HEK293T (cell line): ENCODE data around the gene ST3GAL6.

Experiments
- CTCF ChIA-PET: fragments of 350-600 bp; formaldehyde crosslinking; extraction: SDS; loops from one replicate; lab custom pipeline; 2021; ENCODE audit warnings: antibody characterized with exemption, inconsistent platforms; lab: Yijun Ruan, JAX
- POLR2A ChIA-PET: fragments of 350-600 bp; formaldehyde crosslinking; extraction: SDS; loops from one replicate; lab custom pipeline; 2020; ENCODE audit warnings: antibody characterized with exemption, inconsistent platforms; lab: Yijun Ruan, JAX
- DNase-seq: peaks from one replicate; pipeline ENCODE4 v3.0.0; 2012; ENCODE audit warnings: mixed read lengths; ENCODE audit errors: extremely low spot score
- ARNT ChIP-seq: fragments of 450-650 bp; IDR thresholded peaks from 2 replicates; pipeline ENCODE4 v1.6.1; 2017; ENCODE audit warnings: mild to moderate bottlenecking
- BHLHE40 ChIP-seq: fragments of 450-650 bp; IDR thresholded peaks from 2 replicates; pipeline ENCODE4 v1.6.1; 2016; ENCODE audit warnings: mild to moderate bottlenecking, moderate library complexity, borderline replicate concordance
- CTBP1 ChIP-seq: fragments of 450-650 bp; IDR thresholded peaks from 2 replicates; pipeline ENCODE4 v1.6.1; 2016; ENCODE audit warnings: borderline replicate concordance
- ELF4 ChIP-seq: fragments of 450-650 bp; IDR thresholded peaks from 2 replicates; pipeline ENCODE4 v1.6.1; 2017; ENCODE audit warnings: antibody characterized with exemption
- FOXA1 ChIP-seq: fragments of 450-650 bp; IDR thresholded peaks from 2 replicates; pipeline ENCODE4 v1.6.1; 2016; ENCODE audit warnings: mild to moderate bottlenecking
- FOXK2 ChIP-seq: fragments of 450-650 bp; IDR thresholded peaks from 2 replicates; pipeline ENCODE4 v1.6.1; 2016; ENCODE audit warnings: mild to moderate bottlenecking
- FOXM1 ChIP-seq: fragments of 450-650 bp; IDR thresholded peaks from 2 replicates; pipeline ENCODE4 v1.6.1; 2017; ENCODE audit warnings: mild to moderate bottlenecking, borderline replicate concordance
- HDGF ChIP-seq: fragments of 450-650 bp; IDR thresholded peaks from 2 replicates; pipeline ENCODE4 v1.6.1; 2017; ENCODE audit warnings: antibody characterized with exemption, borderline replicate concordance
- L3MBTL2 ChIP-seq: fragments of 450-650 bp; conservative IDR thresholded peaks from 2 replicates; pipeline ENCODE4 v1.6.1; 2016; ENCODE audit warnings: mild to moderate bottlenecking
- LEF1 ChIP-seq: fragments of 450-650 bp; IDR thresholded peaks from 2 replicates; pipeline ENCODE4 v1.6.1; 2017; ENCODE audit warnings: mild to moderate bottlenecking, borderline replicate concordance
- NFRKB ChIP-seq: fragments of 450-650 bp; IDR thresholded peaks from 2 replicates; pipeline ENCODE4 v1.6.1; 2016; ENCODE audit warnings: mild to moderate bottlenecking, moderate library complexity
- PKNOX1 ChIP-seq: fragments of 450-650 bp; IDR thresholded peaks from 2 replicates; pipeline ENCODE4 v1.6.1; 2016
- SP1 ChIP-seq: fragments of 450-650 bp; IDR thresholded peaks from 2 replicates; pipeline ENCODE4 v1.6.1; 2017
- SUZ12 ChIP-seq: fragments of 450-650 bp; IDR thresholded peaks from 2 replicates; pipeline ENCODE4 v1.6.1; 2016; ENCODE audit warnings: mild to moderate bottlenecking
- TARDBP ChIP-seq: fragments of 450-650 bp; IDR thresholded peaks from 2 replicates; pipeline ENCODE4 v1.6.1; 2016
- ZNF384 ChIP-seq: fragments of 450-650 bp; IDR thresholded peaks from 2 replicates; pipeline ENCODE4 v1.6.1; 2016

ST3GAL6 gene

GRCh38 chr3:98784042-98784441 is 20.9 kb downstream of the ST3GAL6 start:
- ChIA-PET POLR2A (no interaction called here), CTCF (no interaction called here)
- TF ChIP-seq CTBP1 (no peak), SP1 (no peak), NFRKB (no peak), ZNF384 (no peak), SUZ12 (no peak), ELF4 (no peak), FOXM1 (no peak), LEF1 (no peak), FOXK2 (no peak), FOXA1 (no peak), HDGF (no peak), L3MBTL2 (no peak)
- no peak for DNase-seq

- ChIA-PET CTCF (no interaction called here), POLR2A (no interaction called here)
- DNase-seq, result no peak
- TF ChIP-seq NFRKB (no peak), SP1 (no peak), ARNT (no peak), PKNOX1 (no peak), LEF1 (no peak), ZNF384 (no peak), BHLHE40 (no peak), ELF4 (no peak)
Observed at GRCh38 chr3:98784666-98785600, 21.8 kb downstream of the ST3GAL6 start.

GRCh38 chr3:98786364-98787006 is 23.3 kb downstream of the ST3GAL6 start:
- no peak for DNase-seq

GRCh38 chr3:98787181-98787580 is 24.0 kb downstream of the ST3GAL6 start:
- no peak for TF ChIP-seq FOXK2
- TF ChIP-seq ZNF384, result no peak
- ChIA-PET POLR2A (no interaction called here), CTCF (no interaction called here)
- DNase-seq, result no peak

More at GRCh38 chr3:98786364-98787006, 23.3 kb downstream of the ST3GAL6 start:
- ChIA-PET POLR2A (no interaction called here), CTCF (no interaction called here)
- TF ChIP-seq HDGF, result no peak
- TF ChIP-seq BHLHE40, result no peak
- TF ChIP-seq ZNF384, result no peak
- TF ChIP-seq SP1, result no peak
- TF ChIP-seq NFRKB, result no peak
- no peak for TF ChIP-seq LEF1

- POLR2A ChIA-PET, result no interaction called here
- CTCF ChIA-PET, result no interaction called here
- TF ChIP-seq SUZ12 (no peak), ELF4 (no peak), SP1 (no peak)
- DNase-seq, result no peak
Observed at GRCh38 chr3:98788651-98789050, 25.5 kb downstream of the ST3GAL6 start.

- ChIA-PET CTCF (interaction anchor here (0.7 kb wide), 1 partner anchor 22 kb away, joined by 3 read pairs; no protein-coding TSS in a partner anchor), POLR2A (interaction anchor here (1.1 kb wide), 1 partner anchor 58 kb away, joined by 3 read pairs; no protein-coding TSS in a partner anchor)
- no peak for DNase-seq
- TF ChIP-seq NFRKB (no peak), TARDBP (no peak), ZNF384 (no peak), BHLHE40 (no peak), ARNT (no peak), HDGF (no peak), FOXK2 (no peak), LEF1 (no peak), PKNOX1 (no peak), ELF4 (no peak), FOXM1 (no peak), SP1 (no peak)
Observed at GRCh38 chr3:98791341-98792325, 28.5 kb downstream of the ST3GAL6 start.
